ENCODE results near the gene HMGXB4. TPM values are rescaled to one million over a fixed set of nuclear protein-coding genes. Genes with fewer than 3 reads are reported as not detected.
A peak's percentile ranks its signal among the peaks of the same experiment; 100 is the strongest.

HMGXB4 gene
- total RNA-seq, 1 donor from 2014 or later: 12.5 TPM

GRCh38 chr22:35258191-35258988 lies 1.1 kb downstream of the HMGXB4 start:
- DNase-seq (ENCODE audit: low read depth): peak; percentile 17

GRCh38 chr22:35264986-35265385 lies 7.7 kb downstream of the HMGXB4 start:
- no peak for DNase-seq (ENCODE audit: low read depth)

GRCh38 chr22:35266277-35266676 lies 9.0 kb downstream of the HMGXB4 start:
- DNase-seq (ENCODE audit: low read depth): no peak

DNA sequence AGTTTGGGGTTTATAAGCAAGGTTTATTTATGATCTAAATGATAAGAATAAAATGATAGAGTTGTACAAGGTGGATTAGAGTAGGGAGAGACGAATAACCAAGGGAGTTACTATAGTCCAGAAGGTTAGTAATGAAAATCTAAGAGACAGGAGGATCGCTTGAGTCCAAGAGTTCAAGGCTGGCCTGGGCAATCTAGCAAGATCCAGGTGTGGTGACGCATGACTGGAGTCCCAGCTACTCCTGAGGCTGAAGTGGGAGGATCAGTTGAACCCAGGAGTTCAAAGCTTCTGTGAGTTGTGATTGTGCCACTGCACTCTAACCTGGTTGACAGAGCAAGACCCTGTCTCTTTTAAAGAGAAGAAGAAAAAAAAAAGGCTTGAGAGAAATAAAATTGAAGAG lies 12.3 kb downstream of the HMGXB4 start:
- no peak for DNase-seq (ENCODE audit: low read depth)

DNA sequence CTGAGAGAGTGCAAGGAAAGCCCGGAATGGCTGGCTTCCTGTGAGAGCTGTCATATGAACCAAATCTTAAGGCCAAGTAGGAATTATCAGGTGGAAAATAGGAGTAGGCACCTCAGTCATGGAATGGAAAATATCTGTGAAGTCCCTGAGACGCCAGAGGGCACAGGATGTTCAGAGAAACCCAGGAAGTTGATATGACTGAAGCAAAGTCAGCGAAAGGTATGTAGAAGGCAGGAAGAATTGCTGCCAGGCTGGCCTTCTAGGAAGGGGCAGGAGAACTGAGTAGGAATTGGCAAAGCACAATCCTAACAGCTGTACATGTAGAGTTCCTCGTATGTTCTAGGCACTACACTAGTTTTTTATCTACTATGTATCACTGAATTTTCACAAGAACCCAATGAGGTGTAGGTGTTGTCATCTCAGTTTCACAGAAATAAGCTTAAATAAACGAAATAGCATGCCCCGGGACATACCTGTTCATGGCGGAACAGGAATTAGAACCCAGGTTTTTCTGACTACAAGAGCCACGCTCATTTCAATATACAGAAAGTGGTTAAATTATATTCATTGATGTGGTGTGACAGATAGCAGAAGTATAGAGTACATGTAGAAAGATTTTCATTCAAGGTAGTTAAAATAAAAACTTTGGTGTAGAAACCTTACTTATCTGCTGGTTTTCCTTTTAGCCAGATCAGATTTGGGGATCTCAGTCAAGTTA lies 17.0 kb downstream of the HMGXB4 start:
- DNase-seq (ENCODE audit: low read depth): no peak

DNA sequence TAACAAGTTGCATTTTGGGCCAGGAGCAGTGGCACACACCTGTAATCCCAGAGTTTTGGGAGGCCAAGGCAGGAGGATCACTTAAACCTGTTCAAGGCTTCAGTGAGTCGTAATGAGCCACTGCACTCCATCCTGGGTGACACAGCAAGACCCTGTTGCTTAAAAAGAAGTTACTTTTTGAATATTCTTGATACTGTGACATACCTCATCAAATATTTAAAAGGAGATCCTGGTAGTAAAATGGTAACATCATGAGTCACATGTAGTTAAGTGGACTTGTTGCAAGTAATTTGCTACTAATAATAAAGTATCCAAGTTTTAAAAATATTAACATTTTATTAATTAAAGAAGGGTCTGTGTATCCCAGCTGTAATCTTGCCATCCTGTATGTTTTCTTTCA lies 18.3 kb downstream of the HMGXB4 start:
- DNase-seq (ENCODE audit: low read depth): peak; percentile 6

DNA sequence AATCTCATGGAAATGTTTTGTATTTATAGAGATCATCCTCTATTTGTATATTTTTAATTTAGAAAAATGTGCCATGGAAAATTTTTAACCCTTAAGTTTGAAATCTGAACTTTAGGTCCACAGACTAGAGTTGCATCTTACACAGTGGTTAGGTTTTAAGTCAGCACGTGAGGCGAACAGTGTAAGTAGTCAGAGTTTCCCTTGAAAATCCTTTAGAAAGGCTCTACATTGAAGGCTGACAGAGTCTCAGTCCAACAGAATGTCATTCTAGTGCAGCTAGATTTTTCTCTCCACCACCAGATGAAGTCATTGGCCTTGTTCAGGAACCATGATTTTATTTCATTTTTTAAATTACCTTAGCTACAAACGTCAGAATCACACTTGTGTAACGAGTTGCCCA lies 18.7 kb downstream of the HMGXB4 start:
- DNase-seq (ENCODE audit: low read depth): no peak

- no peak for DNase-seq (ENCODE audit: low read depth)
These were observed 30.8 kb downstream of the HMGXB4 start for GRCh38 chr22:35288116-35288515.

DNA sequence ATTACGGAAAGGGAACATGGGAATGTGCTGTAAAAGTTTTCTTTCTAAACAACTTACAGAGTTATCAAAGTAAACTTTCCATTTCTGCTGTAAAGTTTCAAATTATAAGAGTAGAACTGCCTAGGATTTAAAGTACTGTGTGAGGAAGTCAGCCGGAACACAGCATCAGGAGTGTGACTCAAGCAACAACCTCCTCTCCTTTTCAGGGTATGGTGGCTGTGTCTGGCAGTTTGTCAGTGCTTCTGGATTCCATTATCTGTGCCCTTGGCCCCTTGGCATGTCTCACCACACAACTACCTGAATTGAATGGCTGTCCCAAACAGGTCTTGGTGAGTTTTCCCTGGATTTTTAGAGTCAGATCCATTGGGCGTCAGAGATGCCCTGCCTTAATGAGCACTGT lies 35.5 kb downstream of the HMGXB4 start:
- no peak for DNase-seq (ENCODE audit: low read depth)

DNA sequence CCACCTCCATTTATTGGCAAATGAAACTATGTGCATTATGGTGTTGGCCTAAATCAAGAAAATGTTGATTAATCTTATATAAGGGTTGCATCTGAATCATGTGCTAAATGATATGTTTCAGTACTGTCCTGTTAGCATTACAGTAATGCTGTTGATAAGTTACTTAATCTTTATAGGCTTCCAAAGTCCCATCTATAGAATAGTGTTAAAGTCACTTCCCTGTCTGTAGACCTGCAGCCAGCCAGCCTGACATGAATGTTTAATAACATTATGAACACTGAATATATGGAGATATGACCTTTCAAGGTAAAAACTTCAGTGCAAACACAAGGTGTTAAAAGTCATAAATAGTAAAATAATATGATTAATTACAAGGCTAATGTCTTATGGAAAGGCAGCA lies 38.8 kb downstream of the HMGXB4 start:
- DNase-seq (ENCODE audit: low read depth): no peak

- DNase-seq (ENCODE audit: low read depth): no peak
These were observed 42.0 kb downstream of the HMGXB4 start for GRCh38 chr22:35299217-35299672.

- DNase-seq (ENCODE audit: low read depth): peak; percentile 100
These were observed 42.6 kb downstream of the HMGXB4 start, which contains the start of gene TOM1 for GRCh38 chr22:35299673-35300499. TSS of gene TOM1 (plus strand) at chr22:35299894. CDS start at chr22:35299929, 35 bp downstream.

DNA sequence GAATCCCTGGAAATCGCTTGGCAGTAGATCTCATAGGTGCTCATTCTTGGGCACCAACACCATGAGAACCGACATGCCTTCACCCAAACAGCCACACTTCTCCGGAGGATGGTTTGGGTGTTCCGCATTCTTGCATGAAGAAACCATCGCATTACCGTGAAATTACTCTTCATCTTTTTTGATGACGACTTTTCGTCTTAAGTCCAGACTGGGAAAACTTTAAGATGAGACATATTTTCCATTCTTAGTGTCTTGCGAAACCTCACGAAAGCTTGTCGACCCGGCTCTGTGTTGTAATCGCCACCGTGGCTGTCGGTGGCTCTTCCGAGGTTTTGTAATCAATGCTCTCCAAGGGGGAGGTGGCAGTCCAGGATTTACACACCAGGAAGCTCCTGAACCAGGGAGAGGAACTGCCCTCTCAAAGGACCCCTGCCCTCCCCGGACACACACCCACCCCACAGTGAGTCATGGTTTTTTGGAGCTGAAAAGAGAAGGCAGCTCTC lies 44.1 kb downstream of the HMGXB4 start:
- peak; percentile 68 for DNase-seq (ENCODE audit: low read depth)

- DNase-seq (ENCODE audit: low read depth): no peak
These were observed 45.8 kb downstream of the HMGXB4 start for GRCh38 chr22:35303029-35303624.

GRCh38 chr22:35305525-35306070 lies 48.3 kb downstream of the HMGXB4 start:
- peak; percentile 64 for DNase-seq (ENCODE audit: low read depth)

DNA sequence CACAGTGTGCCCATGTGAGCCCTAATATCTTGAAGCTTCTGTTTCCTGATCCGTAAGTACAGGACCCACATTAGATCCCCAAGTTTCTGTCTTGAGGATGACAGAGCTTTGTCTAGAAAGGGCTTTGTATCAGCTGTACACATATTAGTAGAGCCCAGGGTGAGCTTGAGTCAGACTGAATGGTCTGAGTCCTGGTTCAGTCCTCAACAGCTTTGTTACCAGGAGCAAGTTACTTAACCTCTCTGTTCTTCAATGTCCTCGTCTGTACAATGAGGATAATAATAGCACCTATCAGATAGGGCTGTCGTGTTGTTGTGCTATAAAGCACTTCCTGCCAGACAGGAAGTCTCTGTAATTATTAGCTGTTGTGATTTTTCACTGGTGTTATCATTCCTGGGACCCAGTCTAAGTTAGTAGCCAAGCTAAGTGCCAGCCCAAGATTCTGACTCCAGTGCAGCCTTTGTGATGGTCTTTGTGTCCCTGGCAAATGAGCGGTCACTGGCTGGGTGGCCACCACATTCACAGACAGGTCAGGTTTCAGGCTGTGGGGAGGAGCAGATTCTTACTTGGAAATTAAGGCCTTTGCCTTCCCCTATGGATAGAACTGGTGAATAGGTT lies 49.2 kb downstream of the HMGXB4 start:
- DNase-seq (ENCODE audit: low read depth): peak; percentile 62

DNA sequence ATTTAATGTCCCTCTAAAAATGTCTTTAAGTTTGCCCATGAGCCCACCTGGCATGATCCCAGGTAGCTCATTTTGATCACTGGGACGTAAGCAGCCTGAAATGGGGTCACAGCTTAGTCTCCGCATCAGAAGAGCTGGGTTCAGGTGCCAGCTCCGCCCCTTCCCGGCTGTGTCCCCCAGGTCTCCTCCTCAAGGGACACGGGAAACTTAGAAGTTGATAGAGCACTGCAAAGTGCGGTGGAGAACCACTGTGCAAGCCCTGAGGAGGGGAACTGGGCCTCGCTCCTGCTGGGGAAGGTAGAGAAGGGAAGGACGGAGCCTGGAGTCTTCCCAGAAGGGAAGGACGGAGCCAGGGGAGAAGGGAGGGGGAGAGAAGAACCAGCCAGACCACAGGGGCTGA lies 50.1 kb downstream of the HMGXB4 start:
- no peak for DNase-seq (ENCODE audit: low read depth)

- DNase-seq (ENCODE audit: low read depth): no peak
These were observed 50.6 kb downstream of the HMGXB4 start for GRCh38 chr22:35307892-35308291.

GRCh38 chr22:35308480-35309021 lies 51.3 kb downstream of the HMGXB4 start:
- no peak for DNase-seq (ENCODE audit: low read depth)

All from myocyte (in vitro differentiated cells).